ENCODE data around the gene BMP2. TPM values are rescaled to one million over a fixed set of nuclear protein-coding genes. Genes with fewer than 3 reads are reported as not detected.

The BMP2 gene
- 2.5 and 4.7 TPM in 2 replicates for total RNA-seq

GRCh38 chr20:6767536-6768227 lies at the start of gene BMP2:
TSS of gene BMP2 (plus strand) at chr20:6767686. CDS start at chr20:6770127, 2,441 bp downstream.

All from cardiac atrium fibroblast (primary cell).